Activated CD4-positive, alpha-beta memory T cell treated with anti-CD3 and anti-CD28 coated beads, Interleukin-2, amount 10 ng/mL, durations not matched to agents 7 days and 5 days (primary cell): Measurements from ENCODE around the gene APBB1. TPM values are rescaled to one million over a fixed set of nuclear protein-coding genes. Genes with fewer than 3 reads are reported as not detected.
A peak's percentile ranks its signal among the peaks of the same experiment; 100 is the strongest.

Experiments used
- CTCF ChIA-PET: fragments of 350-600 bp; sonication (Branson Sonifier 250); formaldehyde crosslinking; loops from one replicate; lab custom pipeline; 2021; ENCODE audit warnings: antibody characterized with exemption, inconsistent platforms; lab: Charles Lee
- POLR2A ChIA-PET: fragments of 350-600 bp; sonication (Branson Sonifier 250); formaldehyde crosslinking; loops from one replicate; lab custom pipeline; 2021; ENCODE audit warnings: antibody characterized with exemption; lab: Charles Lee
- DNase-seq: peaks from one replicate; pipeline ENCODE4 v3.0.0-alpha.2; 2020
- H3K27ac Mint-ChIP-seq: one replicate; pipeline ENCODE4 v1.8.0; 2021; ENCODE audit warnings: mild to moderate bottlenecking, mixed read lengths
- H3K27me3 Mint-ChIP-seq: one replicate; pipeline ENCODE4 v1.8.0; 2021; ENCODE audit warnings: mixed read lengths
- H3K36me3 Mint-ChIP-seq: one replicate; pipeline ENCODE4 v1.8.0; 2021; ENCODE audit warnings: low read depth, mixed read lengths
- H3K4me1 Mint-ChIP-seq: one replicate; pipeline ENCODE4 v1.8.0; 2021; ENCODE audit warnings: mixed read lengths
- H3K4me3 Mint-ChIP-seq: one replicate; pipeline ENCODE4 v1.8.0; 2021; ENCODE audit warnings: mild to moderate bottlenecking, mixed read lengths
- H3K9me3 Mint-ChIP-seq: one replicate; pipeline ENCODE4 v1.8.0; 2021; ENCODE audit warnings: mixed read lengths
- total RNA-seq, 2 experiments: library from RNA; stranded (reverse); gene quantifications; one replicate each; pipeline ENCODE4 v1.2.3, GENCODE V29; 2021

The APBB1 gene
- total RNA-seq, 2 experiments from 2014 or later, result 56.0 to 57.6 TPM

GRCh38 chr11:6414874-6415328, 4.0 kb downstream of the APBB1 start:
- Mint-ChIP-seq H3K36me3 (peaks cover 7% of the 10 kb centered on the region), H3K27me3 (no peaks in the 10 kb centered on the region), H3K4me1 (peaks cover 10% of the 10 kb centered on the region), H3K4me3 (no peak overlapping the region), H3K9me3 (no peaks in the 10 kb centered on the region), H3K27ac (no peak overlapping the region)
- ChIA-PET POLR2A (interaction anchor here (1.3 to 2.5 kb wide), 3 partner anchors 12 to 66 kb away, joined by 3 to 27 read pairs (median 10); partner anchors contain the start of genes ARFIP2, SMPD1 and TIMM10B), CTCF (interaction anchor here (1.2 to 2.2 kb wide), 2 partner anchors 13 to 29 kb away, joined by 4 to 10 read pairs; no protein-coding TSS in a partner anchor)
- DNase-seq, result peak; percentile 48

DNA sequence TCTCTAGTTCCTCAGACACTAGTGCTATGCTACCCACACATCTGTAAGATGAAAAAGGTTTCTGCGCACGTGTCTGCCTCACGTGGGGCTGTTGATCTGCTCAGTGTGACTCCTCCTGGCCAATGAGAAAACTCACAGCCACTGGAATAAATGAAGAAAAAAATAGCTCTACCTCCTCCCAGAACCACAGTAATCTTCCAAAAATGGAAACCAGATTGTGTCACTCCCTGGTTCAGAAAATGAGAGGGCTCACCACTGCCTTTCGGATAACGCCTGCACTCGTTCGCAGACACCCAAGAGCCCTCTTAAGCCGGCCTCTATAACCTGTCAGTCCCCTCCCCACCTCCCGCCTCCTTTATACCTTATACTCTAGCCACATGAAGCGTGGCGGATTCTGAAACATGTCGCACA, 5.1 kb downstream of the APBB1 start:
- ChIA-PET POLR2A (interaction anchor here (0.8 to 2.5 kb wide), 5 partner anchors 11 to 205 kb away, joined by 3 to 27 read pairs (median 5); partner anchors contain the start of genes ARFIP2, SMPD1, TIMM10B and TPP1), CTCF (interaction anchor here (0.7 to 2.2 kb wide), 5 partner anchors 11 to 135 kb away, joined by 3 to 10 read pairs (median 5); partner anchors contain the start of gene SMPD1)
- peak; percentile 39 for DNase-seq
- Mint-ChIP-seq H3K27me3 (no peaks in the 10 kb centered on the region), H3K9me3 (no peaks in the 10 kb centered on the region), H3K27ac (no peak overlapping the region), H3K4me3 (no peak overlapping the region), H3K36me3 (peaks cover 17% of the 10 kb centered on the region), H3K4me1 (peaks cover 9% of the 10 kb centered on the region)

- peaks cover 22% of the 10 kb centered on the region for H3K4me1 Mint-ChIP-seq
- no peak for DNase-seq
- H3K27me3 Mint-ChIP-seq, result no peaks in the 10 kb centered on the region
- H3K36me3 Mint-ChIP-seq, result peaks cover 21% of the 10 kb centered on the region
- no peak overlapping the region for H3K4me3 Mint-ChIP-seq
- ChIA-PET CTCF (interaction anchor here (1.3 to 1.6 kb wide), 2 partner anchors 9 to 32 kb away, joined by 3 to 8 read pairs; no protein-coding TSS in a partner anchor), POLR2A (interaction anchor here (1.5 to 2.4 kb wide), 2 partner anchors 9 to 21 kb away, joined by 4 to 13 read pairs; partner anchors contain the start of gene SMPD1)
- no peak overlapping the region for H3K27ac Mint-ChIP-seq
- no peaks in the 10 kb centered on the region for H3K9me3 Mint-ChIP-seq
These were observed 7.3 kb downstream of the APBB1 start for GRCh38 chr11:6411594-6412031.

- H3K4me1 Mint-ChIP-seq, result peaks cover 29% of the 10 kb centered on the region
- H3K9me3 Mint-ChIP-seq, result no peaks in the 10 kb centered on the region
- DNase-seq, result no peak
- POLR2A ChIA-PET, result interaction anchor here (1.5 to 2.6 kb wide), 3 partner anchors 8 to 20 kb away, joined by 4 to 13 read pairs (median 7); partner anchors contain the start of genes APBB1 and SMPD1
- no peaks in the 10 kb centered on the region for H3K27me3 Mint-ChIP-seq
- H3K27ac Mint-ChIP-seq, result no peak overlapping the region
- H3K36me3 Mint-ChIP-seq, result peaks cover 21% of the 10 kb centered on the region
- CTCF ChIA-PET, result interaction anchor here (1.3 to 1.6 kb wide), 2 partner anchors 10 to 32 kb away, joined by 3 to 8 read pairs; no protein-coding TSS in a partner anchor
- no peak overlapping the region for H3K4me3 Mint-ChIP-seq
These were observed 8.0 kb downstream of the APBB1 start for GRCh38 chr11:6410695-6411430.

DNA sequence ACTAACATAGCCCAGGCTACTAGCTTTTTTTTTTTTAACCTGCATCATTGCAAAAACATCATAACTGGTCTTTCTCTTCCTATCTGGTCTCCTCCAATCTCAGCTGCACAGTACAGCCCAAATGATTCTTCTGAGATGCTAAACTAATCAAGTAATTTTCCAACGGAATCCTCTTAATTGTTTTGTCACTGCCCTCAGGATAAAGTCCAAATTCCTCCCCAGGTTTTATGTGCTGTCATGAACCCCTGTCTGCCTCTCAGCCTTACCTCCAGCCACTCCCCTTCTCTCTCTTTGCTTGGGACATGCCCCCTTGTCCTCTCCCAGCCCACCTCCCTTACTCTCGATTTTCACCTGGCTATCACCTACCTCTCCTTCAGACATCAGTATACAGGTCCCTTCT, 12.5 kb downstream of the APBB1 start:
- no peak overlapping the region for H3K4me3 Mint-ChIP-seq
- no peak overlapping the region for H3K27ac Mint-ChIP-seq
- ChIA-PET CTCF (interaction anchor here (1.1 to 1.2 kb wide), 2 partner anchors 16 to 27 kb away, joined by 3 read pairs; partner anchors contain the start of gene SMPD1), POLR2A (interaction anchor here (1.0 to 9.9 kb wide), 4 partner anchors 10 to 15 kb away, joined by 3 to 143 read pairs (median 6); partner anchors contain the start of genes APBB1 and SMPD1)
- peaks cover 58% of the 10 kb centered on the region for H3K4me1 Mint-ChIP-seq
- no peak for DNase-seq
- H3K27me3 Mint-ChIP-seq, result no peaks in the 10 kb centered on the region
- H3K36me3 Mint-ChIP-seq, result peaks cover 23% of the 10 kb centered on the region
- H3K9me3 Mint-ChIP-seq, result no peaks in the 10 kb centered on the region

- Mint-ChIP-seq H3K9me3 (no peaks in the 10 kb centered on the region), H3K27ac (no peak overlapping the region), H3K36me3 (peaks cover 26% of the 10 kb centered on the region), H3K27me3 (no peaks in the 10 kb centered on the region), H3K4me3 (no peak overlapping the region), H3K4me1 (peaks cover 62% of the 10 kb centered on the region)
- ChIA-PET POLR2A (interaction anchor here (1.0 to 9.9 kb wide), 4 partner anchors 10 to 14 kb away, joined by 3 to 143 read pairs (median 6); partner anchors contain the start of genes APBB1 and SMPD1), CTCF (interaction anchor here (1.2 kb wide), 1 partner anchor 26 kb away, joined by 3 read pairs; no protein-coding TSS in a partner anchor)
- no peak for DNase-seq
These were observed 13.0 kb downstream of the APBB1 start for GRCh38 chr11:6405846-6406245.

- Mint-ChIP-seq H3K4me1 (peaks cover 65% of the 10 kb centered on the region), H3K9me3 (no peaks in the 10 kb centered on the region), H3K27ac (no peak overlapping the region), H3K4me3 (no peak overlapping the region), H3K27me3 (no peaks in the 10 kb centered on the region), H3K36me3 (peaks cover 28% of the 10 kb centered on the region)
- no peak for DNase-seq
- ChIA-PET POLR2A (interaction anchor here (1.0 to 9.9 kb wide), 4 partner anchors 11 to 76 kb away, joined by 3 to 143 read pairs (median 30); partner anchors contain the start of genes APBB1, ARFIP2, SMPD1 and TIMM10B), CTCF (no interaction called here)
These were observed 13.7 kb downstream of the APBB1 start for GRCh38 chr11:6405052-6405667.

GRCh38 chr11:6404342-6405051, 14.4 kb downstream of the APBB1 start:
- peak; percentile 36 for DNase-seq
- Mint-ChIP-seq H3K36me3 (peaks cover 27% of the 10 kb centered on the region), H3K27ac (peak overlapping the region; percentile 97), H3K9me3 (no peaks in the 10 kb centered on the region), H3K4me1 (peaks cover 65% of the 10 kb centered on the region), H3K27me3 (no peaks in the 10 kb centered on the region), H3K4me3 (no peak overlapping the region)
- ChIA-PET CTCF (interaction anchor here (1.2 to 2.5 kb wide), 3 partner anchors 26 to 42 kb away, joined by 4 to 23 read pairs (median 9); partner anchors contain the start of gene HPX), POLR2A (interaction anchor here (1.0 to 9.9 kb wide), 7 partner anchors 10 to 341 kb away, joined by 3 to 143 read pairs (median 19); partner anchors contain the start of genes APBB1, ARFIP2, SMPD1 and TIMM10B)

DNA sequence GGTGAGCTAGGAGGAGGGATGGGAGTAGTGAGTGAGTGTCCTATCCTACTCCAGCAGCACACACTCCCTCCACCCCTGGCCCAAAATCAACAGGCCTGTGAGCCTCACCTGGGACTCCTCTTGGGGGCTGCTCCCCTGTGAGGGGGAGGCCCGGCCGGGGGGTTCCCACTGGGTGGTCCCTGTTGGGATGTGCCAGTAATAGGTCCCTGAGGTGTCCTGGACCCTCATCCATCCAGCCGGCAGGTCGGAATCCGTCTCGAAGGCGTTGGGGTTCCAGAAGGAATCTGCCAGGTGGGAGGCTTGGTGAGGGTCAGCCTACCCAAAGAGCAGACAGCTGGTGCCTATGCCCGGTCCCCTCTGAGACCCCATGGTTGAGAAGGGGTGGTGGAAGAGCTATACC, 15.4 kb downstream of the APBB1 start:
- DNase-seq, result no peak
- Mint-ChIP-seq H3K9me3 (no peaks in the 10 kb centered on the region), H3K27me3 (no peaks in the 10 kb centered on the region), H3K4me1 (peaks cover 68% of the 10 kb centered on the region), H3K36me3 (peaks cover 30% of the 10 kb centered on the region), H3K4me3 (no peak overlapping the region), H3K27ac (peak overlapping the region; percentile 97)
- ChIA-PET POLR2A (interaction anchor here (1.0 to 9.9 kb wide), 11 partner anchors 8 to 342 kb away, joined by 3 to 143 read pairs (median 5); partner anchors contain the start of genes APBB1, ARFIP2, HPX and ILK), CTCF (interaction anchor here (0.8 to 2.7 kb wide), 9 partner anchors 10 to 280 kb away, joined by 3 to 23 read pairs (median 6); partner anchors contain the start of genes HPX, MRPL17 and SMPD1)

DNA sequence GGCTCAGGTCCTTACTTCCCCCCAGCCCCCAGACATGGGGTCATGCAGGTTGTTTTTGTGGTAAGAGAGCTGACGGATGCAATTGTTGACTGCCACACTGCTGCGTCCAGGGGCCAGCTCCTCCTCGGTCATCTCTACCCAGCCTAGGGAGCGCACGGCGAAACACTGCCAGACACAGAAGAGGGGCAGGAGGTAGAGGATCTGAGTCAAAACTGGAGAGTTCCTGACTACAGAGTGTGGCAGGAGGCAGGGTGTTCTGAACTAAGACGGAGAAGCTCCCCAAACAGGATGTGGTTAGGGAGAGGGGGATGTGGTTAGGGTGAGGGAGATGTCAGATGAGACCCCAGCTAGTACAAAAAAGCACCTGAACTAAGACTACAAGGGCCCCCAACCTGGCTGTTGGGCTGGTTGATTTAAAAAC, 16.3 kb downstream of the APBB1 start:
- CTCF ChIA-PET, result interaction anchor here (0.9 to 2.7 kb wide), 9 partner anchors 11 to 41 kb away, joined by 3 to 23 read pairs (median 6); partner anchors contain the start of genes APBB1 and SMPD1
- H3K4me1 Mint-ChIP-seq, result peaks cover 64% of the 10 kb centered on the region
- peak overlapping the region; percentile 97 for H3K27ac Mint-ChIP-seq
- no peaks in the 10 kb centered on the region for H3K27me3 Mint-ChIP-seq
- no peaks in the 10 kb centered on the region for H3K9me3 Mint-ChIP-seq
- H3K36me3 Mint-ChIP-seq, result peaks cover 36% of the 10 kb centered on the region
- H3K4me3 Mint-ChIP-seq, result peak overlapping the region; percentile 67
- DNase-seq, result peak; percentile 87
- POLR2A ChIA-PET, result interaction anchor here (0.6 to 9.9 kb wide), 21 partner anchors 9 to 216 kb away, joined by 3 to 143 read pairs (median 4); partner anchors contain the start of genes APBB1, ARFIP2, HPX and ILK

DNA sequence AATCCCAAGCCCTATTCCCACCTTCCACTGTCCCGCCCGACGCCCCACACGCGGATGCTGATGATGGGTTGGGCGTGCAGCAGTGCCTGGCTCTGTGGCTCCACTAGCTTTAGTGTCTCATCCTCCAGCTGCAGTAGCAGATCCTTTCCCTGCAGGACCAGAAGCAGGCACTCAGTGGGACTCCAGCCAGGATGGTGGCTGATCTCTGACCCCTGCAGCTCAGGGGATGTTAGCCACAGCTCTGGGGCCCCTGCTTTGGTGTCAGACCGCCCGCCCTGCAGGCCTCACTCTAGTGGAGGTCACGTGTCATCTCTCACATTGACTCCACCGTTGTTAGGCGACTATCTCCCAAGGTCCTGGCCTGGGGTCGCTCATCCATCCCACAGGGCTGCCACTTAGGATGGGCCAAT, 16.8 kb downstream of the APBB1 start:
- no peaks in the 10 kb centered on the region for H3K9me3 Mint-ChIP-seq
- peak; percentile 54 for DNase-seq
- no peaks in the 10 kb centered on the region for H3K27me3 Mint-ChIP-seq
- H3K27ac Mint-ChIP-seq, result peak overlapping the region; percentile 97
- peaks cover 60% of the 10 kb centered on the region for H3K4me1 Mint-ChIP-seq
- ChIA-PET POLR2A (interaction anchor here (0.6 to 9.9 kb wide), 16 partner anchors 11 to 217 kb away, joined by 3 to 143 read pairs (median 4); partner anchors contain the start of genes APBB1, ARFIP2, HPX and SMPD1), CTCF (interaction anchor here (0.9 to 2.7 kb wide), 7 partner anchors 12 to 42 kb away, joined by 3 to 23 read pairs (median 9); partner anchors contain the start of genes APBB1 and SMPD1)
- peaks cover 40% of the 10 kb centered on the region for H3K36me3 Mint-ChIP-seq
- peak overlapping the region; percentile 67 for H3K4me3 Mint-ChIP-seq
